Sigmoid colon (tissue), 7 donors: ENCODE measurements around the gene FARSB. TPM values are rescaled to one million over a fixed set of nuclear protein-coding genes. Genes with fewer than 3 reads are reported as not detected.

ENCODE experiments used
- DNase-seq: peaks from one replicate; pipeline ENCODE4 v3.0.0-alpha.2; 2019
- H3K27ac ChIP-seq, 4 donors: fragments of 200-600 bp; sonication (generic); one replicate each; pipeline ENCODE4 v1.5.1; 2016 to 2019; ENCODE audit warnings: mild to moderate bottlenecking in 1 of 4
- H3K27me3 ChIP-seq, 3 donors: fragments of 200-600 bp; sonication (generic); one replicate each; pipeline ENCODE4 v1.5.1; 2019; ENCODE audit warnings: mild to moderate bottlenecking in 1 of 3
- H3K36me3 ChIP-seq, 4 donors: fragments of 200-600 bp; sonication (generic); one replicate each; pipeline ENCODE4 v1.5.1; 2016 to 2019
- H3K4me1 ChIP-seq, 4 donors: fragments of 200-600 bp; sonication (generic); one replicate each; pipeline ENCODE4 v1.5.1; 2017 to 2019
- H3K4me3 ChIP-seq, 4 donors: fragments of 200-600 bp; sonication (generic); one replicate each; pipeline ENCODE4 v1.5.1; 2017 to 2019; ENCODE audit warnings: mild to moderate bottlenecking in 2 of 4, moderate library complexity in 1 of 4
- H3K9me3 ChIP-seq, 4 donors: fragments of 200-600 bp in 3 of 4; sonication (generic) in 3 of 4; one replicate each; pipeline versions ENCODE4 v1.5.1 to v1.6.1; 2013 to 2019
- EP300 ChIP-seq, 4 donors: sonication (generic); formaldehyde crosslinking; IDR thresholded peaks; one replicate each; pipeline ENCODE4 v1.6.1; 2017; ENCODE audit warnings: antibody characterized with exemption in 4 of 4
- POLR2A ChIP-seq, 2 donors: fragments of 450-650 bp; IDR thresholded peaks; one replicate each; pipeline ENCODE4 v1.6.1; 2016; ENCODE audit warnings: antibody characterized with exemption in 2 of 2, mild to moderate bottlenecking in 2 of 2, moderate library complexity in 2 of 2
- POLR2AphosphoS5 ChIP-seq, 4 donors: sonication (generic); formaldehyde crosslinking; IDR thresholded peaks; one replicate each; pipeline ENCODE4 v1.6.1; 2017; ENCODE audit warnings: antibody characterized with exemption in 4 of 4
- WGBS, 2 donors: extraction: QIAGEN DNeasy Blood & Tissue Kit; methylation state at CpG; one replicate each; pipeline ENCODE4 v1.1.7; 2013; 5-methylcytosine and 5-hydroxymethylcytosine counted together
- intact Hi-C: fragments of 100-400 bp; cut with DNase I; formaldehyde crosslinking; loops from one replicate; pipeline ENCODE4 v1.15.1; 2023
- polyA plus RNA-seq, 3 donors: library from polyadenylated mRNA; stranded (reverse); fragments of 200-250 nt; gene quantifications; one replicate each; pipeline ENCODE4 v1.2.3, GENCODE V29; 2013
- total RNA-seq, 4 donors: library from RNA; depleted of rRNA; stranded (reverse); fragments of >200 nt; gene quantifications; one replicate each; pipeline ENCODE4 v1.1.0, GENCODE V29; 2016
- TF ChIP-seq, protein P1 (sequence below), 4 experiments: fragments of 450-650 bp in 3 of 4; fragments of 200-600 bp in 1 of 4; IDR thresholded peaks; one replicate each; pipeline ENCODE4 v1.5.1; 2016 to 2019; ENCODE audit warnings: antibody characterized with exemption in 4 of 4, mild to moderate bottlenecking in 3 of 4, moderate library complexity in 2 of 4
- donor health status: healthy with polysubstance abuse.
- donor health status: Bipolar disorder and iron deficiency.
- donor health status: healthy.

The FARSB gene
- total and polyA plus RNA-seq, 7 donors, result 8.3 to 23.0 (median 15.2) TPM

DNA sequence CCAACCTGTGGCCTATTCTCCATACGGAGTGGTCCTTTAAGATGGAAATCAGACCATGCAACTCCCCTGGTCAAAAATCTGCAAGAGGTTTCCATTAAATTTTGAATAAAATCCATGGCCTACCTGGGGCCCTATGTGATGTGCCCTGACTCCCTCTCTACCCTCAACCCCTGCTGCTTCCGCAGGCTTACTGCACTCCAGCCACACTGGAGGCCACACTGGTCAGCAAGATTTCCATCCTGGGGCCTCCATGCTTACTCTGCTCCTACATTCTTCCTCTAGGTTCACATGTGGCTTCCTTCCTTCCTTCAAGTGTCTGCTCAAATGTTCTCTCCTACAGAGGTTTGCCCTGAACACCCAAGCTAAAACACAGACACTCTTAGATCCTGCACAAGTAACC is 40.6 kb downstream of the FARSB start:
- intact Hi-C loops, result no loop called here
- 97 to 98% methylated on average over 2 of the region's 2 CpGs for WGBS, 2 donors
- Histone ChIP-seq H3K27ac (no peak overlapping the region), H3K9me3 (no peaks in the 10 kb centered on the region), H3K4me1 (peaks cover 0 to 5% (median 0%) of the 10 kb centered on the region in 4 donors), H3K27me3 (no peaks in the 10 kb centered on the region), H3K36me3 (peaks cover 0 to 39% (median 2%) of the 10 kb centered on the region in 4 donors), H3K4me3 (no peak overlapping the region)
- no peak for DNase-seq
- TF ChIP-seq, protein P1, sequence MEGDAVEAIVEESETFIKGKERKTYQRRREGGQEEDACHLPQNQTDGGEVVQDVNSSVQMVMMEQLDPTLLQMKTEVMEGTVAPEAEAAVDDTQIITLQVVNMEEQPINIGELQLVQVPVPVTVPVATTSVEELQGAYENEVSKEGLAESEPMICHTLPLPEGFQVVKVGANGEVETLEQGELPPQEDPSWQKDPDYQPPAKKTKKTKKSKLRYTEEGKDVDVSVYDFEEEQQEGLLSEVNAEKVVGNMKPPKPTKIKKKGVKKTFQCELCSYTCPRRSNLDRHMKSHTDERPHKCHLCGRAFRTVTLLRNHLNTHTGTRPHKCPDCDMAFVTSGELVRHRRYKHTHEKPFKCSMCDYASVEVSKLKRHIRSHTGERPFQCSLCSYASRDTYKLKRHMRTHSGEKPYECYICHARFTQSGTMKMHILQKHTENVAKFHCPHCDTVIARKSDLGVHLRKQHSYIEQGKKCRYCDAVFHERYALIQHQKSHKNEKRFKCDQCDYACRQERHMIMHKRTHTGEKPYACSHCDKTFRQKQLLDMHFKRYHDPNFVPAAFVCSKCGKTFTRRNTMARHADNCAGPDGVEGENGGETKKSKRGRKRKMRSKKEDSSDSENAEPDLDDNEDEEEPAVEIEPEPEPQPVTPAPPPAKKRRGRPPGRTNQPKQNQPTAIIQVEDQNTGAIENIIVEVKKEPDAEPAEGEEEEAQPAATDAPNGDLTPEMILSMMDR (IDR thresholded peaks at IDR 0.05), result no peak
- TF ChIP-seq POLR2A (IDR thresholded peaks at IDR 0.05) (no peak), POLR2AphosphoS5 (IDR thresholded peaks at IDR 0.05) (no peak), EP300 (IDR thresholded peaks at IDR 0.05) (no peak)

DNA sequence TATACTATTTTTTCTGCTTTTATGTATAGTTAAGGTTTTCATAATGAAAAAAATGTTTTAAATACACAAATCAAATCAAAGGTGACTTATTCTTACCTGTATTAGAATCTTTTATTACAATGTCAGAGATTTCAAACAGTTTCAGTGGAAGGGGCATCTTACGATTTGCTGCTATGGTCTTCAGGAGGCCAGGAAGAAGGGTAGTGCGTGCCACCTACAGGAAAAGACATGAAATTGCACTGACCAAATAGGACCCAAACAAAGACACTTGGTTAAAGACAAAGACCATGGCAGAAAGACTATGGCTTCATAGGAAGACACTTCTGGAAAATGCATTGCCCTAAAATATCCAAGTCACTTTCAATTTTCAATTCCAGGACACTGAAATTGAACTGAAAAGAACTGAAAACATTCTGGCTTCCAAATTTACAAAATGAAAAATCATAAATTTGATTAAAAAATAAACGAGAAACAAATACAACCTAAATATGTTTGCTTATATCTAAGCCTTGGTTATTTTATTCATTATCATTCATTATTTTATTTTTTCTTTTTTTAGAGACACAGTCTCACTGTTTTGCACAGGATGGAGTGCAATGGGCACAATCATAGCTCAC is 42.1 kb downstream of the FARSB start:
- no peaks in the 10 kb centered on the region for H3K27me3 ChIP-seq
- H3K4me3 ChIP-seq, result no peak overlapping the region
- H3K4me1 ChIP-seq, result peaks cover 0 to 7% (median 0%) of the 10 kb centered on the region in 4 donors
- TF ChIP-seq, protein P1 (IDR thresholded peaks at IDR 0.05), result peak; percentile 31 to 74 (median 64)
- no peak for TF ChIP-seq POLR2AphosphoS5 (IDR thresholded peaks at IDR 0.05)
- peaks cover 0 to 28% (median 2%) of the 10 kb centered on the region in 4 donors for H3K36me3 ChIP-seq
- no peak for DNase-seq
- H3K27ac ChIP-seq, result no peak overlapping the region
- H3K9me3 ChIP-seq, result no peaks in the 10 kb centered on the region
- 57 to 61% methylated on average over 3 of the region's 3 CpGs for WGBS, 2 donors
- intact Hi-C loops, result loop anchor here (2.0 to 5.0 kb wide), 3 partner anchors 52 to 557 kb away; no protein-coding TSS in a partner anchor

DNA sequence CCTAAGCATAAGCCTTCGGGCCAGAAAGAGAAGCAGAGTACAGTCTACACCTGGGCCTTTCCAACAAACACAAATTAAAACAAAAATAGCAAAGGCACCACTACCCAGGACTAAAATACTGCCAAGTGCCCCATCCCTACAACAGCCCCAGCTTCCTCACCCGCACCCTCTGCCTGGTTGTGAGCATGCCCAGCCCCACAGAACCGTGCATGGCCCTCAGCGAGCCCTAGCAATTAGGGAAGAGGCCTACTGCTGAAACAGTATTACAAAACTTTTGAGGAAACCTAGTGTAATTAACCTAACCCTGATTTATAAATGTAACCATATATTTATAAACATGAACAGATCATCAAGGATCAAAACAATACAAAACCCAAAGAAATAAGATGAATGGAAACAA is 44.2 kb downstream of the FARSB start:
- Histone ChIP-seq H3K4me1 (peaks cover 0 to 7% (median 0%) of the 10 kb centered on the region in 4 donors), H3K27me3 (no peaks in the 10 kb centered on the region), H3K4me3 (no peak overlapping the region), H3K9me3 (no peaks in the 10 kb centered on the region), H3K27ac (no peak overlapping the region), H3K36me3 (peaks cover 0 to 28% (median 2%) of the 10 kb centered on the region in 4 donors)
- WGBS, 2 donors, result 85 to 93% methylated on average over 4 of the region's 4 CpGs
- intact Hi-C loops, result loop anchor here (2.0 to 5.0 kb wide), 3 partner anchors 49 to 554 kb away; no protein-coding TSS in a partner anchor
- DNase-seq, result no peak
- TF ChIP-seq EP300 (IDR thresholded peaks at IDR 0.05) (no peak), POLR2AphosphoS5 (IDR thresholded peaks at IDR 0.05) (no peak), POLR2A (IDR thresholded peaks at IDR 0.05) (no peak)
- TF ChIP-seq, protein P1 (IDR thresholded peaks at IDR 0.05), result no peak

DNA sequence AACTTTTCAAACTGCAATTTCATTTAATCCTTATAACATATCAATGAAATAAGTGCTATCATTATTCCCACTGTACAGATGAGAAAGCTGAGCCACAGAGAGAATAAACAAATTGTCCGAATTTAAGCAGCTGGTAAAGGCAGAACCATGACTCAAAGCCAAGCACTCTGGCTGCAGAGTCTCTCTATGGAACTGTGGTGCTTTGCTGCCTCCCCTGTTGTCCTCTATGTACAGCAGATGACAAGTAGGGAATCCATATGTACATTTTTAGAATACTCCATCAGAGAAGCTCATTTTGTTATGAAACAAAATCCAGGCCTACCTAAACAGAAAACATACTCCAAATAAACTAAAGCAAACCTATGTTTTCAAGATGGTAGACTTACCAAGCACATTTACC is 45.1 kb downstream of the FARSB start:
- H3K27ac ChIP-seq, result no peak overlapping the region

More for the DNA sequence above, 45.1 kb downstream of the FARSB start:
- TF ChIP-seq POLR2AphosphoS5 (IDR thresholded peaks at IDR 0.05), result no peak
- TF ChIP-seq, protein P1 (IDR thresholded peaks at IDR 0.05), result no peak
- TF ChIP-seq EP300 (IDR thresholded peaks at IDR 0.05), result no peak
- no peak for TF ChIP-seq POLR2A (IDR thresholded peaks at IDR 0.05)
- H3K27me3 ChIP-seq, result no peaks in the 10 kb centered on the region
- no peaks in the 10 kb centered on the region for H3K9me3 ChIP-seq
- peaks cover 0 to 28% (median 2%) of the 10 kb centered on the region in 4 donors for H3K36me3 ChIP-seq
- H3K4me1 ChIP-seq, result peaks cover 0 to 13% (median 2%) of the 10 kb centered on the region in 4 donors
- 77 to 87% methylated on average over 1 of the region's 1 CpG for WGBS, 2 donors
- no peak overlapping the region for H3K4me3 ChIP-seq
- intact Hi-C loops, result loop anchor here (5.0 kb wide), 2 partner anchors 48 to 553 kb away; no protein-coding TSS in a partner anchor
- DNase-seq, result no peak
